T-cell (primary cell): ENCODE data around the gene TMEM127. TPM values are rescaled to one million over a fixed set of nuclear protein-coding genes. Genes with fewer than 3 reads are reported as not detected.

Experiments used
- ATAC-seq, 4 experiments: fragments of 200-7000 bp in 3 of 4; fragments of 150-1000 bp in 1 of 4; cut with Tn5 transposase; replicated peaks in 1 of 4; 1 replicate in 3 of 4; 2 replicates in 1 of 4; pipeline ENCODE4 v1.10.0; 2021; ENCODE audit warnings: moderate library complexity in 3 of 4, mild to moderate bottlenecking in 2 of 4, moderate number of reproducible peaks in 1 of 4
- CTCF ChIA-PET, 2 donors: fragments of 300-600 bp; sonication (Branson Sonifier 250); formaldehyde crosslinking; loops; one replicate each; lab custom pipeline; 2022; ENCODE audit warnings: antibody characterized with exemption in 2 of 2; lab: Charles Lee
- POLR2A ChIA-PET, 2 donors: fragments of 300-600 bp; sonication (Branson Sonifier 250); formaldehyde crosslinking; loops; one replicate each; lab custom pipeline; 2022; ENCODE audit warnings: antibody characterized with exemption in 2 of 2; lab: Charles Lee
- DNase-seq, 35 experiments: peaks; one replicate each; pipeline versions ENCODE4 v3.0.0 to v3.0.0-alpha.2; 2013 to 2023
- H3K27ac ChIP-seq: one replicate; pipeline ENCODE4 v1.5.1; 2013; ENCODE audit warnings: low read length
- H3K27me3 ChIP-seq, 2 experiments: replicated peaks in 1 of 2; 1 replicate in 1 of 2; 2 replicates in 1 of 2; pipeline versions ENCODE4 v1.6.1 to v1.7.0; 2013; ENCODE audit warnings: low read length in 1 of 2, mixed read lengths in 1 of 2; ENCODE audit not compliant: control insufficient read depth in 2 of 2, insufficient read depth in 2 of 2; ENCODE audit errors: extremely low read depth in 1 of 2
- H3K36me3 ChIP-seq, 2 donors: 1 replicate in 1 of 2; 2 replicates in 1 of 2; pipeline versions ENCODE4 v1.6.1 to v1.7.0; 2013; ENCODE audit warnings: low read length in 1 of 2; ENCODE audit not compliant: control insufficient read depth in 2 of 2, insufficient read depth in 1 of 2; ENCODE audit errors: extremely low read depth in 1 of 2
- H3K4me1 ChIP-seq, 2 experiments: 1 replicate in 1 of 2; 2 replicates in 1 of 2; pipeline versions ENCODE4 v1.6.1 to v1.7.0; 2013; ENCODE audit warnings: low read length in 2 of 2, mixed read lengths in 1 of 2; ENCODE audit not compliant: insufficient read depth in 2 of 2, control insufficient read depth in 1 of 2; ENCODE audit errors: extremely low read depth in 1 of 2
- H3K4me3 ChIP-seq, 2 donors: 1 replicate in 1 of 2; 2 replicates in 1 of 2; pipeline versions ENCODE4 v1.5.1 to v1.7.0; 2013; ENCODE audit warnings: mild to moderate bottlenecking in 2 of 2, low read length in 1 of 2, moderate library complexity in 1 of 2; ENCODE audit not compliant: control insufficient read depth in 1 of 2; ENCODE audit errors: extremely low read depth in 1 of 2
- H3K9me3 ChIP-seq: 2 replicates; pipeline ENCODE4 v1.7.0; 2013
- H3K27ac Mint-ChIP-seq, 2 donors: one replicate each; pipeline ENCODE4 v1.8.0; 2020 to 2021; ENCODE audit warnings: mild to moderate bottlenecking in 2 of 2, mixed read lengths in 2 of 2
- H3K27me3 Mint-ChIP-seq, 2 donors: one replicate each; pipeline ENCODE4 v1.8.0; 2021 to 2022; ENCODE audit warnings: mixed read lengths in 2 of 2
- H3K36me3 Mint-ChIP-seq: one replicate; pipeline ENCODE4 v1.8.0; 2021; ENCODE audit warnings: mixed read lengths
- H3K4me1 Mint-ChIP-seq, 3 donors: one replicate each; pipeline ENCODE4 v1.8.0; 2020 to 2022; ENCODE audit warnings: mixed read lengths in 3 of 3, mild to moderate bottlenecking in 1 of 3
- H3K4me3 Mint-ChIP-seq, 3 donors: one replicate each; pipeline ENCODE4 v1.8.0; 2020 to 2022; ENCODE audit warnings: mild to moderate bottlenecking in 3 of 3, mixed read lengths in 3 of 3, moderate library complexity in 3 of 3
- H3K9me3 Mint-ChIP-seq, 3 donors: one replicate each; pipeline ENCODE4 v1.8.0; 2020 to 2022; ENCODE audit warnings: mixed read lengths in 3 of 3
- WGBS: methylation state at CpG from one replicate; pipeline ENCODE4 v1.1.5; 2013; ENCODE audit warnings: missing lambda C conversion rate; ENCODE audit not compliant: insufficient coverage; 5-methylcytosine and 5-hydroxymethylcytosine counted together
- total RNA-seq, 35 experiments: library from RNA in 6 of 35; stranded (reverse) in 6 of 35; fragments of 120-200 nt in 1 of 35; gene quantifications; one replicate each; pipeline versions ENCODE4 v1.2.1 to v1.2.4 and lab custom pipeline; 2013 to 2026

TMEM127 gene
- total RNA-seq, 5 donors from 2014 or later (not counting 1 experiment from before 2014, with no cell fraction given), result 31.2 to 43.0 (median 40.4) TPM

DNA sequence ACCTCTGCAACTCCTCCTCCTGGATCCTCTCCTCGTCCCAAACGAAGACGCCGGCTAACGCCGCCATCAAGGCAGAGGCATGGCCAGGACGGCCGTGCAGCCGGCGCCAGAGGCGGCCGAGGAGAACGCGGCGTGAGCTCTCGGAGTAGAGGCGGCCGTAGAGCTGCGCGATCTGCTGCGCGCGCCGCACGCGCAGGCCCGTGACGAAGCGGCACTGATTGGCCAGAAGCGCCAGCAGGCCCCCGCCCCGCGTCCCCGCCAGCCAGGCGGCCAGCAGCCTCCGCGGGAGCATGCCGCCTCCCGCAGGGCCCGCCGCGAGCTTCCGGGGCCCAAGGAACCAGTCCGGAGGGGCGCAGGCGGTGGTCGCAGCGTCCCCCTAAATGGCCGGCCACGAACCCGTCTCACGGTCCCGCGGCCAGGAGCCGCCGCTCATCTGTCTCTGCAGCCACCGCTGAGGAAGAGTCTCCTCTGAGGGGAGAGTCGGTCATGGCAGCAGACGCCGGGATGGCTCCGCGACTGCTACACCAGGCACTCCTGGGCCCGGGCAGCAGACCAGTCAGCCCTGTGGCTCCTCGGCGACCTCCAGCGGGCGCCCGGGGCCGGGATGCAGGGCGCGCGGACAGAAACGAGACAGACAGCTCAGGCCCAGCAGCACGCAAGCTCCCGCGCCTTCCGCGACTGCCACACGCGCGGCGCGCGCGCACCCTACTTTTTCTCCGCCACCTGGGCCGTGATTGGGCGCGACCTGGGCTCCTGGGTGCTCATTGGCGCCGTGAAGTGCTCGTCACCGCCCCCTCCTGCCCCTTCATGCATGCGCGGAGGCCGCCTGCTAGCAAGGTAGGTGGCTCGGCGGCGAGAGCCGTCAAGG is 57.4 kb downstream of the TMEM127 start, which contains the start of gene STARD7:
Gene STARD7, minus strand, starts transcription at position 685 of the 868 bp plus-strand sequence. Its CDS starts 393 bp downstream, at position 292.
- DNase-seq, result peak; percentile 89 to 97 (median 94)
- under 1% methylated on average over 100 of the region's 100 CpGs for WGBS
- H3K27me3 Mint-ChIP-seq, result no peaks in the 10 kb centered on the region
- peak; percentile 88 to 91 (median 90) for ATAC-seq
- Histone ChIP-seq H3K27me3 (no peaks in the 10 kb centered on the region), H3K27ac (peak within 1 kb of the TSS; percentile 78), H3K9me3 (no peaks in the 10 kb centered on the region), H3K36me3 (peaks cover 0 to 4% of the 10 kb centered on the region in 2 donors), H3K4me3 (peak within 1 kb of the TSS; percentile 90 to 93), H3K4me1 (peaks cover 31 to 46% of the 10 kb centered on the region in 2 experiments)
- H3K4me1 Mint-ChIP-seq, result peaks cover 53 to 58% (median 55%) of the 10 kb centered on the region in 3 donors
- H3K9me3 Mint-ChIP-seq, result no peaks in the 10 kb centered on the region
- peaks cover 3% of the 10 kb centered on the region for H3K36me3 Mint-ChIP-seq
- H3K27ac Mint-ChIP-seq, result peak within 1 kb of the TSS; percentile 88 to 98
- CTCF ChIA-PET, result interaction anchor here (0.5 to 1.6 kb wide), 13 partner anchors 10 to 216 kb away, joined by 3 to 7 read pairs (median 4); partner anchors contain the start of gene NCAPH (in 1 of the 2)
- H3K4me3 Mint-ChIP-seq, result peak within 1 kb of the TSS; percentile 92 to 99 (median 98)
- POLR2A ChIA-PET, result interaction anchor here (0.6 to 0.7 kb wide), 7 partner anchors 45 to 346 kb away, joined by 3 to 14 read pairs (median 3); no protein-coding TSS in a partner anchor

DNA sequence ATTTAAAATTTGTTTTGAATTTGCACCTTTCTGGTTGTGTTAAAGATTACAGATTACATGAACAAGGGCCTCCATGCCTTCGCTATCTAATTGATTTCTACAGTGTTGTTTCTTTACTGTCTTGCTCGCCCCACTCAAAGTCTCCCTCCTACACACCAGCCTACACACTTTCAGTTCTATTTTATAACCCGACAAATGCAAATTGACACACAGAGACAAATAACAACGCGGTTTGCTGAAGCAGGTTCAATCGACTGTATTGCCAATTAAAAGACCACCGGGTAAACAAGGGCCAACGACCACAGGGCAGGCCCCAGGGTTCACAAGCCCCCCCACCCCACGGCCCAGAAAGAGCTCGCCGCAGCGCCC is 58.0 kb downstream of the TMEM127 start:
- H3K36me3 Mint-ChIP-seq, result peaks cover 3% of the 10 kb centered on the region
- H3K4me1 Mint-ChIP-seq, result peaks cover 59 to 64% (median 62%) of the 10 kb centered on the region in 3 donors
- POLR2A ChIA-PET, result interaction anchor here in 1 of 2 donors (0.6 to 0.7 kb wide), 6 partner anchors 44 to 331 kb away, joined by 3 to 14 read pairs (median 3); no protein-coding TSS in a partner anchor
- no peaks in the 10 kb centered on the region for H3K27me3 Mint-ChIP-seq
- WGBS, result 0% methylated on average over 8 of the region's 12 CpGs
- peak overlapping the region; percentile 92 to 99 (median 98) for H3K4me3 Mint-ChIP-seq
- peaks cover 0 to 4% of the 10 kb centered on the region in 2 donors for H3K36me3 ChIP-seq
- H3K9me3 ChIP-seq, result no peaks in the 10 kb centered on the region
- peak overlapping the region; percentile 88 to 98 for H3K27ac Mint-ChIP-seq
- ATAC-seq, result peak in 3 of 4 experiments; percentile 1 to 8 (median 2)
- DNase-seq, result peak in 3 of 35 experiments; percentile 1 to 48 (median 9)
- no peaks in the 10 kb centered on the region for H3K27me3 ChIP-seq
- CTCF ChIA-PET, result interaction anchor here (0.5 to 1.6 kb wide), 12 partner anchors 10 to 215 kb away, joined by 3 to 7 read pairs (median 4); partner anchors contain the start of gene NCAPH (in 1 of the 2)
- H3K27ac ChIP-seq, result peak overlapping the region; percentile 66
- H3K4me3 ChIP-seq, result peak overlapping the region; percentile 90 to 93
- H3K4me1 ChIP-seq, result peaks cover 35 to 47% of the 10 kb centered on the region in 2 experiments
- H3K9me3 Mint-ChIP-seq, result no peaks in the 10 kb centered on the region

DNA sequence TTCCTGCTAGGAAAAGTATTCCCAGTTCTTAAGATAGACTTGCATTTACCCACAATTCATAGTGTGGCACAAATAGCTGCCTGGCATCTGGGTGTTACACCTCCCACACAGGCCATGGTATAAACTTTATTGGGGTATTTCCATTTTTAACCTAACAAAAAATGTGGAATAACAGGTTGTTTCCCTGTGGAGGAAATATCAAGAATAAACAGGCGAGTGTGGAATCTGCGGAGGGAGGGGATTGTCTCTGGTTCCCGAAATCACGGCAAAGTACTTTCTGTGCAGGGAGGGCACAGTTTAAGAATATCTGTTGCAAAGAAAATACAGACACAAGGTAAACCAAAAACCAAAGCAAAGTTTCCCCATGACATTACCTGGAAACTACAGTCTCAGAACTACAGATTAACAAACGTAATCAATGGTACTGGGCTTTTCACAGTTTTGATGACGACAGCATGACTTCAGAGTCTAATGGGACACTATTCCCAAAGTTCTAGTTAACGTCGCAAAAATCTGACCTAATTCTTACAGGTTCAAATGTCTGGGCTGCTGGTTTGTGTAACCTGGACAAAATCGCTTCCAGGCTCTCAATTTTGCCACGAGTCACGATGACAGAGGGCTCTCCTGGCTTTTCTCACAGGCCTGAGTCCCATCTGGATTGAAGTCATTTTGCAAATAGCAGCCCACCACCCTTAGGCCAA is 58.6 kb downstream of the TMEM127 start:
- H3K27ac ChIP-seq, result peak overlapping the region; percentile 66
- peaks cover 62 to 69% (median 66%) of the 10 kb centered on the region in 3 donors for H3K4me1 Mint-ChIP-seq
- peak overlapping the region; percentile 90 to 93 for H3K4me3 ChIP-seq
- H3K4me1 ChIP-seq, result peaks cover 35 to 52% of the 10 kb centered on the region in 2 experiments
- 4% methylated on average over 7 of the region's 11 CpGs for WGBS
- H3K36me3 Mint-ChIP-seq, result peaks cover 3% of the 10 kb centered on the region
- H3K27me3 Mint-ChIP-seq, result no peaks in the 10 kb centered on the region
- ATAC-seq (no peak), DNase-seq (peak in 2 of 35 experiments; percentile 12 to 49)
- peak overlapping the region; percentile 88 to 98 for H3K27ac Mint-ChIP-seq
- H3K36me3 ChIP-seq, result peaks cover 0 to 3% of the 10 kb centered on the region in 2 donors
- no peaks in the 10 kb centered on the region for H3K27me3 ChIP-seq
- no peaks in the 10 kb centered on the region for H3K9me3 Mint-ChIP-seq
- H3K9me3 ChIP-seq, result no peaks in the 10 kb centered on the region
- peak overlapping the region; percentile 92 to 99 (median 98) for H3K4me3 Mint-ChIP-seq
- POLR2A ChIA-PET, result no interaction called here
- CTCF ChIA-PET, result interaction anchor here (0.7 to 1.4 kb wide), 2 partner anchors 52 to 194 kb away, joined by 5 to 7 read pairs; no protein-coding TSS in a partner anchor

DNA sequence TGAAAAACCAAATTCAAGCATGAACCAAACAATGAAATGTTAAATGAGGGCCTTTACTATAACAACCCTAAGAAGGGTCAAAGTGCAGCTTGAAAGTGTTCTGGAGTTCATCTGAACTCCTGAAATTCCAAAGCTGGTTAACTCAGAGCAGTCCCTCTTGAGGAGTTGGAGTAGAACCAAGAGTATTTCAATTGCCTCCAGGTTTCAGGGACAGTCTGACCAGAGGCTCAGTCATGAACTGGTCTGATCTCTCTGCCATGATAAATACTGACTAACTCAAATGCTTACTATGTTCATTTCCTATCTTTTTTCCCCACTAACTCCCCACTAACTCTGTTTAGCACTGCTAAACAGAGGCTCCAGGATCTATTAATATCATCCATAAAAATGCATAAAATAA is 59.9 kb downstream of the TMEM127 start:
- no peak overlapping the region for H3K4me3 ChIP-seq
- no peaks in the 10 kb centered on the region for H3K9me3 Mint-ChIP-seq
- peaks cover 73 to 82% (median 78%) of the 10 kb centered on the region in 3 donors for H3K4me1 Mint-ChIP-seq
- H3K27ac ChIP-seq, result peak overlapping the region; percentile 11
- H3K27me3 ChIP-seq, result no peaks in the 10 kb centered on the region
- H3K36me3 ChIP-seq, result no peaks in the 10 kb centered on the region
- no peaks in the 10 kb centered on the region for H3K27me3 Mint-ChIP-seq
- peaks cover 38 to 62% of the 10 kb centered on the region in 2 experiments for H3K4me1 ChIP-seq
- peaks cover 3% of the 10 kb centered on the region for H3K36me3 Mint-ChIP-seq
- H3K9me3 ChIP-seq, result no peaks in the 10 kb centered on the region
- ChIA-PET POLR2A (interaction anchor here in 1 of 2 donors (0.7 kb wide), 1 partner anchor 50 kb away, joined by 5 read pairs; no protein-coding TSS in a partner anchor), CTCF (no interaction called here)
- ATAC-seq (no peak), DNase-seq (no peak)
- H3K4me3 Mint-ChIP-seq, result peak overlapping the region; percentile 50 to 98 (median 73)
- H3K27ac Mint-ChIP-seq, result peak overlapping the region; percentile 46 to 77

DNA sequence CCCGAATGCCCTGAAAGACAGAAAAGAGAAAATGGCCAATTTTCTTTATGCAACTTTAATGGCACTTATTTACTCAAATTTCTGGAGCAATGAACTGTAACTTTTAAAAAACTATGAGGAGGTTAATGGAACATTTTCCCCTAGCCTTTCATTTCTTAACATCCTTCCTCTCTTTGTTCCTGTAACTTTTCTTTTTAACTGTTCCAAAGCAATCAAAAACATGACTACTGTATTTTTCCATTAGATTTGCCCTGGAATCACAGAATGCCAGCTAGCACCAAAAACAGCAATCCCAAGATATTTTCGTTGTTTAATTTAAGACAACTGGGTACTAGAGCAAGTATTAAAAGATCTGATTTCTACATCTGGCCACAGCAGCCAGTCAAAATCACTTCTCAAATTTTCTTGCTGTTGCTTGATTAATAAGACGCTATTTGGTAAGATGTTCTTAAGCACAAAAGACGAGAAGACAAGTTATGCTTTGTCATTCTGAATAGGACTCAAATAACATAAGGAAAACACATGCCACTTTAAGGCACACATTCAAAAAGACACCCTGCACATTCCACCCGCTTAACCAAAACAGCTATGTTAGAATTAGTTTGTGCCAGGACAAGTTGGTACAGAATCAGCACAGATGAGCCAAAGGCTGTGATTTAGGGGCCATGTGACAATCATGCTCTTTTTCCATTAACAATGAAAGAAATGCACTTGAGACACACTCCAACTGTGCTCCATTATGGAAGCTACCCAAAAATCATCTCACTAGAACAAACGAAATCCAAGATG is 60.8 kb downstream of the TMEM127 start:
- peaks cover 76 to 85% (median 82%) of the 10 kb centered on the region in 3 donors for H3K4me1 Mint-ChIP-seq
- H3K27ac ChIP-seq, result no peak overlapping the region
- no peaks in the 10 kb centered on the region for H3K9me3 ChIP-seq
- H3K4me3 Mint-ChIP-seq, result peak overlapping the region; percentile 50 to 98 (median 61)
- no peak overlapping the region for H3K4me3 ChIP-seq
- H3K27me3 ChIP-seq, result no peaks in the 10 kb centered on the region
- H3K4me1 ChIP-seq, result peaks cover 38 to 63% of the 10 kb centered on the region in 2 experiments
- ChIA-PET POLR2A (interaction anchor here in 1 of 2 donors (0.5 to 0.7 kb wide), 2 partner anchors 59 to 63 kb away, joined by 3 to 6 read pairs; no protein-coding TSS in a partner anchor), CTCF (no interaction called here)
- DNase-seq, result no peak
- H3K27me3 Mint-ChIP-seq, result no peaks in the 10 kb centered on the region
- peak overlapping the region; percentile 79 to 89 for H3K27ac Mint-ChIP-seq
- no peaks in the 10 kb centered on the region for H3K36me3 ChIP-seq
- no peak for ATAC-seq
- whole genome bisulfite sequencing, result 67% methylated on average over 1 of the region's 6 CpGs
- H3K9me3 Mint-ChIP-seq, result no peaks in the 10 kb centered on the region
- H3K36me3 Mint-ChIP-seq, result peaks cover 3% of the 10 kb centered on the region
